Ovary (tissue), 3 donors: ENCODE measurements around the gene OR8S1.
"Not testable (repeated sequence)": the region's sequence is repeated elsewhere in the genome, so short reads cannot be mapped to it uniquely, and the experiment has no call there.

Experiments
- CTCF ChIP-seq, 3 donors: fragments of 450-650 bp in 2 of 3; fragments of 200-600 bp in 1 of 3; IDR thresholded peaks; one replicate each; pipeline versions ENCODE4 v1.5.1 to v1.8.0; 2016 to 2022; ENCODE audit warnings: antibody characterized with exemption in 3 of 3, mild to moderate bottlenecking in 1 of 3
- EP300 ChIP-seq: sonication (generic); formaldehyde crosslinking; IDR thresholded peaks from one replicate; pipeline ENCODE4 v1.6.1; 2017; ENCODE audit warnings: antibody characterized with exemption
- donor health status: DM: no; HTN: no; CAD: no.

GRCh38 chr12:48506836-48507235 is 18.6 kb upstream of the OR8S1 start:
- not testable (repeated sequence) for TF ChIP-seq EP300; CTCF (IDR thresholded peaks at IDR 0.05)
